Measurements from ENCODE around the gene ST6GALNAC4. TPM values are rescaled to one million over a fixed set of nuclear protein-coding genes. Genes with fewer than 3 reads are reported as not detected.

Gene ST6GALNAC4
- total RNA-seq, 2 donors from 2014 or later, result 17.5 to 44.5 TPM

DNA sequence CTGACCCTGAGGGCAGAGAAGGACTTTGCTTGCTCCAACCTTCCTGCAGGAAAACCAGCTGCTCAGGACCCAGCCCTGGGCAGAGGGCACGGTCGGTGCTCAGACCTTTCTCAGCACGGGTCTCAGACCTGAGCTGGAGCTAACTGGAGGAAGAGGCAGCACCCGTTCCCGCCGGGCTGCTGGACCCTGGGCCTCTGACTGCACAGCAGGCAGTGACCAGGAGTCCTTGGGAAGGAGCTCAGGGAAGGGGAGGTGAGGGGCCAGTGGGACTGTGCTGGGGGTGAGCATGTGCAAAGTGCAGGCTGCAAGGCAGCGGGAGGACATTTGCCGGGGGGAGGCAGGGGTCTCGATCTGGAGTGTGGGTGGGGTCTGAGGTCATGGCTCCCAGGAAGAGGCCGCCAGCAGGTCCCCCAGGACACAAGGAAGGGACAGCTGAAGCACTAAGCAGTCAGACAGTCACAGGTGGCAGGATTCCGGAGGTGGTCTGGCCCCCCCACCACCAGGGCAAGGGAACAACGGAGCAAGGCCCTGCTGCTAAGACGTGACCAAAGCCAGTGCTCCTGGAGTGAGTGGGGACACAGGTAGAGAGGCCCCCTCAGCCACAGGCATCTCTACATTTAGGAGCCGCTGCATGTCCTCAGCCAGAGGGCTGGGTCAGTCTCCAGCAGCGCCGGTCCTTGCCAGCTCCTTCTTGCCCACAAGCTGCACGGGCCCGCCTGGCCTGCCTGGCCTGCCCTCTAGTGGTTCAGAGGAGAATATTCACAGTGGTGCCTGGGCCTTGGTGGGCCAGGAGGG lies 25.6 kb upstream of the ST6GALNAC4 start:
- H3K9me3 Mint-ChIP-seq, result no peaks in the 10 kb centered on the region
- H3K4me1 Mint-ChIP-seq (ENCODE audit: low read depth in 2 of 2), result peaks cover 11 to 19% of the 10 kb centered on the region in 2 donors
- H3K36me3 Mint-ChIP-seq, result no peaks in the 10 kb centered on the region
- ATAC-seq, result peak; percentile 57 to 74
- H3K27ac Mint-ChIP-seq, result no peak overlapping the region
- no peaks in the 10 kb centered on the region for H3K27me3 Mint-ChIP-seq
- no peak overlapping the region for H3K4me3 Mint-ChIP-seq
- peak; percentile 71 for DNase-seq (ENCODE audit: low spot score)

DNA sequence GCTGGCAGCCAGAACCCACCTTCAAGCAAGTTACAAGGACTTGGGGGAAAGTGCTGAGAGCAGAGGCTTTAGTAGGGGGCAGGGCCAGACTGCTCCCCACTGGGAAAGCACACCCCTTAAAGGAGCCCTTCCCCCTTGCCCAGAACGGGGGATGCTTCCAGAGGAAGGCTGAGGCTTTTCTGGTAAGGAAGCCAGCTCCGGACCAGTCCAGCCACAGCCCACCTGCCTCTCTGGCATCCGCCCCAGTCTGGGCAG lies 25.0 kb upstream of the ST6GALNAC4 start:
- Mint-ChIP-seq H3K4me1 (ENCODE audit: low read depth in 2 of 2) (peaks cover 16 to 24% of the 10 kb centered on the region in 2 donors), H3K36me3 (no peaks in the 10 kb centered on the region)

GRCh38 chr9:127941062-127941960 lies 24.5 kb upstream of the ST6GALNAC4 start:
- H3K4me1 Mint-ChIP-seq (ENCODE audit: low read depth in 2 of 2), result peaks cover 22 to 30% of the 10 kb centered on the region in 2 donors
- DNase-seq (ENCODE audit: low spot score) (no peak), ATAC-seq (no peak)
- no peak overlapping the region for H3K4me3 Mint-ChIP-seq
- no peaks in the 10 kb centered on the region for H3K9me3 Mint-ChIP-seq
- H3K27ac Mint-ChIP-seq, result no peak overlapping the region
- H3K36me3 Mint-ChIP-seq, result peaks cover under 1% of the 10 kb centered on the region
- no peaks in the 10 kb centered on the region for H3K27me3 Mint-ChIP-seq

More for the DNA sequence above, 25.0 kb upstream of the ST6GALNAC4 start:
- DNase-seq (ENCODE audit: low spot score) (no peak), ATAC-seq (no peak)
- Mint-ChIP-seq H3K27me3 (no peaks in the 10 kb centered on the region), H3K4me3 (no peak overlapping the region), H3K27ac (no peak overlapping the region), H3K9me3 (no peaks in the 10 kb centered on the region)

DNA sequence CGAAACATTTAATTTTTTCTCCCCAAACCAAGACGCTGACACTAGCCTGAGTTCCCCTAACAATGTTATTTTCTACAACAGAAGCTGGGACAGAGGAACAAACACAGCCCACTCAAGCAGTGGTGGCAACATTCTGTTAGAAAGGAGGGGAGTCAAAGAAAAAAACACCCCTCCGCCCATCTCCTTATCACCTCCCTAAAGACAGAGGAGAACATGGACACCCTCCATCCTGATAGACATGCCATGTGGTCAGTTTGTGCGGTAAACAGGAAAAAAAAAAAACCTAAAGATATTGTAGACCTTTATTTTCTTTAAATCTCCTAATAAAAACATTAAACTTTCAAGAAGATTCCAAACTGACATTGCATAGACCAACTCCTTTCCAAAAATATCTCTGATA lies 23.8 kb upstream of the ST6GALNAC4 start:
- H3K4me3 Mint-ChIP-seq, result no peak overlapping the region
- DNase-seq (ENCODE audit: low spot score) (no peak), ATAC-seq (no peak)
- H3K36me3 Mint-ChIP-seq, result peaks cover 6% of the 10 kb centered on the region
- no peaks in the 10 kb centered on the region for H3K27me3 Mint-ChIP-seq
- H3K27ac Mint-ChIP-seq, result no peak overlapping the region
- no peaks in the 10 kb centered on the region for H3K9me3 Mint-ChIP-seq
- peaks cover 29 to 37% of the 10 kb centered on the region in 2 donors for H3K4me1 Mint-ChIP-seq (ENCODE audit: low read depth in 2 of 2)

GRCh38 chr9:127938298-127938690 lies 21.5 kb upstream of the ST6GALNAC4 start:
- H3K9me3 Mint-ChIP-seq, result no peaks in the 10 kb centered on the region
- DNase-seq (ENCODE audit: low spot score) (no peak), ATAC-seq (no peak)
- peaks cover 6% of the 10 kb centered on the region for H3K36me3 Mint-ChIP-seq
- peaks cover 32 to 41% of the 10 kb centered on the region in 2 donors for H3K4me1 Mint-ChIP-seq (ENCODE audit: low read depth in 2 of 2)
- H3K4me3 Mint-ChIP-seq, result peak overlapping the region; percentile 51
- no peaks in the 10 kb centered on the region for H3K27me3 Mint-ChIP-seq
- peak overlapping the region; percentile 84 to 89 for H3K27ac Mint-ChIP-seq

DNA sequence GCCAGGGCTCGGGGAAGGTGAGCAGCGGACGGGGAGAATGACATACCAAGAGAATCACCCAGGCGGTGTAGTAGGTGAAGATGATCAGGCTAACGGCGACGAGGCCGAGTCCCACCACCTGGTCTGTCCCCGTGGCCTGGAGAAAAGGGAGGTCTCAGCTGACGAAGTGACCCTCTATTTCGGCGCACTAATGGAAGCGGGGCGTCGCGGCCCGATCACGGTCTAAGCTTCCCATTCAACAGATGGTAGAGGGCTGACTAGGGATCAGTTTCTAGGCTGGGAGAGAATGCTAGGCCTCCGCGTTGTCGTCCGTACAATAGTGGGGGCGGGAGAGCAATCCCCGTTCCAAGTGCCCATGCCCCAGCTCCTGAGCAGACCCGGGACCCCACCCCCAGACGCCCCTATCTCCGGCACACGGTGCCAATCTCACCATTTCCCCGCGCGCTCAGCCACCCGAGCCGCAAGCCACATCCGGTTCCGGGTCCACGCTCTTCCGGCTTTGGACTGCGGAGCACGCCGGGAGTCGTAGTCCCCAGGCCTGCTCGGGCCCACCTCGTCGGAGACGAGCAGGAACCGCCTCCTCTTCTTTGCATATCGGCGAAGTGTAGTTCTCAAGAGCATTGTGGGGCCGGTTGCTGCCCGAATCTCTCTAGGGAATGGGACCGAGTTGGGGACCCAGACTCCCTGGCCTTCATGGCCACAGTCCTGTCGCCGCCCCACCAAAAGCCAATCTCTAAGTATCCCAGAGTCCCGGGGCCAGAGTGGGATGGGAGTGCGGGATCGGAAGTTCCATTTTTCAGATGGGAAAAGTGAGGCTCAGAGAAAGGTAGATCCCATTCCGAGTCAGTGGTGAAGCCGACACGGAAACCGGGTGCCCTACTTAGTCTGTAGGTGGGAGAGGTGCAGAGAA lies 20.8 kb upstream of the ST6GALNAC4 start, which contains the start of gene DPM2:
Gene DPM2, minus strand, starts transcription at position 467 of the 910 bp plus-strand sequence. Its CDS starts 34 bp downstream, at position 433.
- Mint-ChIP-seq H3K27ac (peak within 1 kb of the TSS; percentile 84 to 89), H3K9me3 (no peaks in the 10 kb centered on the region), H3K27me3 (no peaks in the 10 kb centered on the region), H3K4me1 (ENCODE audit: low read depth in 2 of 2) (peaks cover 34 to 35% of the 10 kb centered on the region in 2 donors), H3K36me3 (peaks cover 6% of the 10 kb centered on the region), H3K4me3 (peak within 1 kb of the TSS; percentile 95)
- DNase-seq (ENCODE audit: low spot score), result peak; percentile 90
- ATAC-seq, result peak; percentile 97

- H3K4me1 Mint-ChIP-seq (ENCODE audit: low read depth in 2 of 2), result peaks cover 34% of the 10 kb centered on the region in 2 donors
- peak overlapping the region; percentile 95 for H3K4me3 Mint-ChIP-seq
- no peaks in the 10 kb centered on the region for H3K27me3 Mint-ChIP-seq
- H3K27ac Mint-ChIP-seq, result peak overlapping the region; percentile 84 to 89
- no peaks in the 10 kb centered on the region for H3K9me3 Mint-ChIP-seq
- DNase-seq (ENCODE audit: low spot score) (no peak), ATAC-seq (peak in 1 of 2 donors; percentile 33)
- H3K36me3 Mint-ChIP-seq, result peaks cover 6% of the 10 kb centered on the region
These were observed 20.2 kb upstream of the ST6GALNAC4 start for GRCh38 chr9:127937056-127937387.

DNA sequence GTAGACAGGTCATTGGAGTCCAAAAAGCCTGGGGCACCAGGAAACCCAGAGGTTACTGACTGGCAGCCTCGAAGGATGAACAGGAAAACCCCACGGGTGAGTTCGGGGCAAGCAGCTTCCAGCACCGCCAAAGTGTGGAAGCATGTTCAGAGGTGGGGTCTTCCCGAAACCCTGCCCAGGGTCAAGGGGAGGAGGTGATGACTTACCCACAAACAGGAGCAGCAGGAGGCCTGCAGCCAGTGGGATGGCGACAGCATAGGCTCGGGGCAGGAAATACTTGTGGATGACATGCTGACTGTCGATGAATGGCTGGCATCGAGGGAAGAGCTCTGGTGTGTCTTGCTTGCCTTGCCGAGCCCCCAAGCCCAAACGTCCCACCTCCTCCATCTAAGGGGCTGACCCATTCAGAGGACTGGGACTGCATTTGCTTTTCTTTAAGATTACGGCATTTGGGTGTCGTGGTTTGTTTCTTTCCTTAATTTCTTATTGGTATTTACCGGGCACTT lies 19.6 kb upstream of the ST6GALNAC4 start:
- Mint-ChIP-seq H3K36me3 (peaks cover 6% of the 10 kb centered on the region), H3K27ac (peak overlapping the region; percentile 84 to 89), H3K27me3 (no peaks in the 10 kb centered on the region), H3K4me3 (peak overlapping the region; percentile 95), H3K4me1 (ENCODE audit: low read depth in 2 of 2) (peaks cover 36 to 37% of the 10 kb centered on the region in 2 donors), H3K9me3 (no peaks in the 10 kb centered on the region)
- DNase-seq (ENCODE audit: low spot score), result no peak
- ATAC-seq, result no peak

- ATAC-seq (no peak), DNase-seq (ENCODE audit: low spot score) (no peak)
- Mint-ChIP-seq H3K27me3 (no peaks in the 10 kb centered on the region), H3K36me3 (peaks cover 6% of the 10 kb centered on the region), H3K9me3 (no peaks in the 10 kb centered on the region), H3K4me3 (peak overlapping the region; percentile 95), H3K27ac (peak overlapping the region; percentile 30 to 89), H3K4me1 (ENCODE audit: low read depth in 2 of 2) (peaks cover 40 to 43% of the 10 kb centered on the region in 2 donors)
These were observed 19.0 kb upstream of the ST6GALNAC4 start for GRCh38 chr9:127935765-127936221.

DNA sequence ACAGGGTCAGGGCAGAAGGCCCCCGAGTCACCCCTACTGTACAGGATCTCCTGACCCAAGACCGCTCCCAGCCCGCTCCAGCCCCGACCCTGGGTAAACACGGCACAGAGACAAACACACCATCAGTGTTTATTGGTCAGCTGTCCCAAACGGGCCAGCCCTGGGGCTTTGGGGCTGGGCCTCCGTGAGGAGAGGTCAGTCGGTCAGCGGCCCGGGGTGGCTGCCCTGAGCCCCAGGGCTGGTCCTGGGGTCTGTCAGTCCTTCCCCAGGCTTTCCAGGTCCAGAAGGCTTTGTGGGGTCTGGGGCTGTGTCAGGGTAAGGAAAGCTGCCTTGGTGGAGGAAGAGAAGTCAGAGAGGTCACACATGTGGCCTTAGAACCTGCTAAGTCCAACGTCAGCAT lies 18.1 kb upstream of the ST6GALNAC4 start:
- H3K27me3 Mint-ChIP-seq, result no peaks in the 10 kb centered on the region
- no peak for DNase-seq (ENCODE audit: low spot score)
- no peak overlapping the region for H3K27ac Mint-ChIP-seq
- H3K4me1 Mint-ChIP-seq (ENCODE audit: low read depth in 2 of 2), result peaks cover 43% of the 10 kb centered on the region in 2 donors
- H3K4me3 Mint-ChIP-seq, result peak overlapping the region; percentile 95
- H3K9me3 Mint-ChIP-seq, result no peaks in the 10 kb centered on the region
- H3K36me3 Mint-ChIP-seq, result peaks cover 6% of the 10 kb centered on the region
- ATAC-seq, result no peak

- ATAC-seq (no peak), DNase-seq (ENCODE audit: low spot score) (no peak)
- H3K9me3 Mint-ChIP-seq, result no peaks in the 10 kb centered on the region
- H3K27ac Mint-ChIP-seq, result no peak overlapping the region
- peaks cover 6% of the 10 kb centered on the region for H3K36me3 Mint-ChIP-seq
- H3K4me1 Mint-ChIP-seq (ENCODE audit: low read depth in 2 of 2), result peaks cover 43 to 45% of the 10 kb centered on the region in 2 donors
- H3K27me3 Mint-ChIP-seq, result no peaks in the 10 kb centered on the region
- H3K4me3 Mint-ChIP-seq, result peak overlapping the region; percentile 58
These were observed 17.4 kb upstream of the ST6GALNAC4 start for GRCh38 chr9:127934248-127934647.

DNA sequence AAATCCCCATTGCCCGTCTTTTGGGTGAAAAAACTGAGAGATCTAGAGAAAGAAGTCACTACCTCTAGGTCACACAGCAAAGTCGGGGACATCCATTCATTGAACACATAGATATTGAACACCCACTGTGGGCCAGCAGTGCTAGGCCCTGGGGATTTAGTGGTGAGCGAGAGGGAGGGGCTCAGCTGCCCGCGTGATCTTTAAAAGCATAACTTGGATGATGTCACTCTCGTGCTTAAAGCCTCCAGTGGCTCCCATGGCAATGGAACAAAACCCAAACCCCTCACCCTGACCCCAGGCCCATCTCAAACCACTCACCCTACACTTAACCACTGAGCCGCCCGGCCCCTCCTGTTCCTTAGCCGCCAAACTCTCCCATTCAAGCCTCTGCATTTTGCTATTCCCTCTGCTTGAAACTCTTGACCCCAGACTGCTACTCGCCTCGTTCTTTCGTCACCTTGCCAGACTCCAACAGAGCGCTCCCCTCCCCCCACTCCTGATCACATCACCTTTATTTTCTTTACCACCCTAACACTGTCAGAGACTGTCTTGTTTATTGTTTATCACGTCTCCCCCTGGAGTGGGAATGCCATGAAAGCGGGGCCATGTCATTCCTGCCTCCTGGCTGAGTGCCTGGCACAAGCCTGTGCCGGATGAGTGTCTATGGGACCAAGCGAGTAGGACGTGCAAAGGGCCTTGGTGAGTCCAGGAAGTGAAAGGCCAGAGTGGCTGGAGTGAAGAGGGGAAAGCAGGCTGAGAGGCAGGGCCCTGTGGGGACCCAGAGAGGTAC lies 14.4 kb upstream of the ST6GALNAC4 start:
- peak overlapping the region; percentile 77 for H3K4me3 Mint-ChIP-seq
- H3K27ac Mint-ChIP-seq, result peak overlapping the region in 1 of 2 donors; percentile 41
- ATAC-seq (peak in 1 of 2 donors; percentile 1), DNase-seq (ENCODE audit: low spot score) (no peak)
- H3K9me3 Mint-ChIP-seq, result no peaks in the 10 kb centered on the region
- peaks cover 6% of the 10 kb centered on the region for H3K36me3 Mint-ChIP-seq
- H3K4me1 Mint-ChIP-seq (ENCODE audit: low read depth in 2 of 2), result peaks cover 28 to 32% of the 10 kb centered on the region in 2 donors
- H3K27me3 Mint-ChIP-seq, result peaks cover 1 to 4% of the 10 kb centered on the region in 2 donors

Data from natural killer cell treated with Interleukin-12 subunit alpha and Interleukin-12 subunit beta and Interleukin-15 and Interleukin-18, amount 100 ng/mL, for 72 hours (primary cell).